Neural cell (in vitro differentiated cells): ENCODE data around the gene ZNF132. TPM values are rescaled to one million over a fixed set of nuclear protein-coding genes. Genes with fewer than 3 reads are reported as not detected.

Experiments
- H2AFZ ChIP-seq: fragments of 200-600, 300-800 bp; sonication (generic), shearing (Covaris generic); 2 replicates; pipeline ENCODE4 v1.6.0; 2014; ENCODE audit warnings: low read depth, mild to moderate bottlenecking, antibody characterized with exemption, low read length, moderate library complexity
- H3F3A ChIP-seq: fragments of 200-600 bp; shearing (Covaris generic); 2 replicates; pipeline ENCODE4 v1.6.1; 2016; ENCODE audit warnings: mild to moderate bottlenecking, moderate library complexity, mixed read lengths, antibody characterized with exemption, low read length; ENCODE audit not compliant: insufficient read depth, poor library complexity, severe bottlenecking
- H3K27ac ChIP-seq: fragments of 200-600, 300-800 bp; sonication (generic), shearing (Covaris generic); 2 replicates; pipeline ENCODE4 v1.5.1; 2014; ENCODE audit warnings: mild to moderate bottlenecking, low read length, moderate library complexity
- H3K27me3 ChIP-seq: fragments of 300-800, 200-600 bp; sonication (generic), shearing (Covaris generic); 2 replicates; pipeline ENCODE4 v1.6.0; 2014; ENCODE audit warnings: mild to moderate bottlenecking, low read depth, low read length, moderate library complexity; ENCODE audit not compliant: insufficient read depth
- H3K36me3 ChIP-seq: fragments of 300-800, 200-600 bp; sonication (generic), shearing (Covaris generic); 2 replicates; pipeline ENCODE4 v1.5.1; 2014; ENCODE audit warnings: mild to moderate bottlenecking, antibody characterized with exemption, low read length, moderate library complexity; ENCODE audit not compliant: insufficient read depth
- H3K4me2 ChIP-seq: fragments of 300-800, 200-600 bp; sonication (generic), shearing (Covaris generic); 2 replicates; pipeline ENCODE4 v1.6.0; 2014; ENCODE audit warnings: mild to moderate bottlenecking, low read length
- H3K4me3 ChIP-seq: fragments of 300-800, 200-600 bp; sonication (generic), shearing (Covaris generic); 2 replicates; pipeline ENCODE4 v1.5.1; 2014; ENCODE audit warnings: mild to moderate bottlenecking, low read length, moderate library complexity
- H3K79me2 ChIP-seq: fragments of 200-600 bp; shearing (Covaris generic); replicated peaks from 2 replicates; pipeline ENCODE4 v1.6.0; 2014; ENCODE audit warnings: mild to moderate bottlenecking, low read length, moderate library complexity; ENCODE audit not compliant: insufficient read depth
- H3K9ac ChIP-seq: fragments of 300-800, 200-600 bp; sonication (generic), shearing (Covaris generic); 2 replicates; pipeline ENCODE4 v1.6.1; 2016; ENCODE audit warnings: mild to moderate bottlenecking, low read length, mixed read lengths
- H3K9me2 ChIP-seq: fragments of 200-600 bp; shearing (Covaris generic); 2 replicates; pipeline ENCODE4 v1.6.1; 2016; ENCODE audit warnings: mild to moderate bottlenecking, low read length, mixed read lengths; ENCODE audit not compliant: insufficient read depth
- H3K9me3 ChIP-seq: fragments of 200-600, 300-800 bp; sonication (generic), shearing (Covaris generic); 2 replicates; pipeline ENCODE4 v1.6.1; 2016; ENCODE audit warnings: mild to moderate bottlenecking, mixed run types, low read length, moderate library complexity, mixed read lengths
- H4K20me1 ChIP-seq: fragments of 200-600 bp; shearing (Covaris generic); 2 replicates; pipeline ENCODE4 v1.6.1; 2016; ENCODE audit warnings: mild to moderate bottlenecking, mixed run types; ENCODE audit not compliant: insufficient read depth
- EP300 ChIP-seq: fragments of 450-650 bp; conservative IDR thresholded peaks from 2 replicates; pipeline ENCODE4 v1.6.1; 2014; ENCODE audit warnings: antibody characterized with exemption, mild to moderate bottlenecking, moderate library complexity; ENCODE audit not compliant: poor library complexity, severe bottlenecking
- EZH2 ChIP-seq: fragments of 200-600, 300-800 bp; shearing (Covaris generic), sonication (generic); IDR thresholded peaks from 2 replicates; pipeline ENCODE4 v1.6.1; 2014; ENCODE audit warnings: antibody characterized with exemption, low read length, borderline replicate concordance, mild to moderate bottlenecking; ENCODE audit not compliant: insufficient read depth, poor library complexity, severe bottlenecking
- MXI1 ChIP-seq: fragments of 450-650 bp; conservative IDR thresholded peaks from 2 replicates; pipeline ENCODE4 v1.6.1; 2014; ENCODE audit warnings: antibody characterized with exemption, mild to moderate bottlenecking; ENCODE audit not compliant: poor library complexity, severe bottlenecking
- POLR2AphosphoS5 ChIP-seq: IDR thresholded peaks from 2 replicates; pipeline ENCODE4 v1.6.1; 2012
- RAD21 ChIP-seq: fragments of 450-650 bp; conservative IDR thresholded peaks from 2 replicates; pipeline ENCODE4 v1.6.1; 2014; ENCODE audit warnings: antibody characterized with exemption, mild to moderate bottlenecking, moderate library complexity
- SMC3 ChIP-seq: fragments of 450-650 bp; conservative IDR thresholded peaks from 2 replicates; pipeline ENCODE4 v1.6.1; 2014; ENCODE audit warnings: antibody characterized with exemption, mild to moderate bottlenecking, moderate library complexity; ENCODE audit not compliant: poor library complexity
- TAF1 ChIP-seq: IDR thresholded peaks from 2 replicates; pipeline ENCODE4 v1.6.1; 2012; ENCODE audit warnings: low read depth
- polyA plus RNA-seq: library from polyadenylated mRNA; depleted of rRNA; stranded (reverse); fragments of >200 nt; gene quantifications from 2 replicates; pipeline ENCODE4 v1.2.3, GENCODE V29; 2014
- small RNA-seq, 3 experiments: library from RNA; depleted of rRNA; stranded (forward); fragments of <200 nt; gene quantifications; one replicate each; pipeline ENCODE3, GENCODE V24; 2012
- TF ChIP-seq, protein P1 (sequence below): fragments of 450-650 bp; IDR thresholded peaks from 2 replicates; pipeline ENCODE4 v1.5.1; 2014; ENCODE audit warnings: antibody characterized with exemption, mild to moderate bottlenecking, moderate library complexity; ENCODE audit not compliant: poor library complexity, severe bottlenecking
- TF ChIP-seq, protein P2 (sequence below): IDR thresholded peaks from 2 replicates; pipeline ENCODE4 v1.6.1; 2012; ENCODE audit warnings: borderline replicate concordance

Gene ZNF132
- polyA plus RNA-seq, 1 donor from 2014 or later: 0.77 TPM

DNA sequence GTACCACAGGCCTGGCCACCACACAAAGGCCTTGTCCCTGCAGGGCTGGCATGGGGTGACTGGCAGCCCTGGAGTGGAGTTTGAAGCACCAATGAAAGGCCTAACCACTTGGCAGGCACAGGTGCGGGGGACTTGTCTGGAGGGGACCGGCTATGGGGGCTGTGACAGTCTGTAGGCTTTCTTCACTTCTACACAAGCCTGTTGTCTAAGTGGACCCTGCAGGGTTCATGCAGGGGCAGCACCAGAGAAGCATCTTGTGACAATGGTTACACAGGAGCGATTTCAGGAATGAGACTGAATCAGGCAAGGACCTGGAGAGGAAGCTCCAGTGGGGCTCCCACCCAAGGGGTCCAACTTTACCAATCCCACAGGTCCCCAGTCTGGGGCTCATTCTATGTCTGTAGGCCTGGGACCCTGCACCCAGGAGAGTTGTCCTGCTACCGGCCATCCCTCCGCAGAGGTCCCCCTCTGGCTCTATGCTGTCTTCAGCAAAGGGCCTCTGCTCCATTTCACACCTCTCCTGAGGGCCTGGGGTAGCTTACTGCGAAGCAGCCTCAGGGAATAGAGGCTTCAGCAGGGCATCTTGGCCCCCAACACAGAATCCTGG, 56.9 kb downstream of the ZNF132 start:
- TF ChIP-seq TAF1 (no peak), EP300 (no peak), EZH2 (no peak), RAD21 (no peak), SMC3 (no peak), MXI1 (no peak), POLR2AphosphoS5 (no peak)
- TF ChIP-seq, protein P1, sequence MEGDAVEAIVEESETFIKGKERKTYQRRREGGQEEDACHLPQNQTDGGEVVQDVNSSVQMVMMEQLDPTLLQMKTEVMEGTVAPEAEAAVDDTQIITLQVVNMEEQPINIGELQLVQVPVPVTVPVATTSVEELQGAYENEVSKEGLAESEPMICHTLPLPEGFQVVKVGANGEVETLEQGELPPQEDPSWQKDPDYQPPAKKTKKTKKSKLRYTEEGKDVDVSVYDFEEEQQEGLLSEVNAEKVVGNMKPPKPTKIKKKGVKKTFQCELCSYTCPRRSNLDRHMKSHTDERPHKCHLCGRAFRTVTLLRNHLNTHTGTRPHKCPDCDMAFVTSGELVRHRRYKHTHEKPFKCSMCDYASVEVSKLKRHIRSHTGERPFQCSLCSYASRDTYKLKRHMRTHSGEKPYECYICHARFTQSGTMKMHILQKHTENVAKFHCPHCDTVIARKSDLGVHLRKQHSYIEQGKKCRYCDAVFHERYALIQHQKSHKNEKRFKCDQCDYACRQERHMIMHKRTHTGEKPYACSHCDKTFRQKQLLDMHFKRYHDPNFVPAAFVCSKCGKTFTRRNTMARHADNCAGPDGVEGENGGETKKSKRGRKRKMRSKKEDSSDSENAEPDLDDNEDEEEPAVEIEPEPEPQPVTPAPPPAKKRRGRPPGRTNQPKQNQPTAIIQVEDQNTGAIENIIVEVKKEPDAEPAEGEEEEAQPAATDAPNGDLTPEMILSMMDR: no peak
- TF ChIP-seq, protein P2, sequence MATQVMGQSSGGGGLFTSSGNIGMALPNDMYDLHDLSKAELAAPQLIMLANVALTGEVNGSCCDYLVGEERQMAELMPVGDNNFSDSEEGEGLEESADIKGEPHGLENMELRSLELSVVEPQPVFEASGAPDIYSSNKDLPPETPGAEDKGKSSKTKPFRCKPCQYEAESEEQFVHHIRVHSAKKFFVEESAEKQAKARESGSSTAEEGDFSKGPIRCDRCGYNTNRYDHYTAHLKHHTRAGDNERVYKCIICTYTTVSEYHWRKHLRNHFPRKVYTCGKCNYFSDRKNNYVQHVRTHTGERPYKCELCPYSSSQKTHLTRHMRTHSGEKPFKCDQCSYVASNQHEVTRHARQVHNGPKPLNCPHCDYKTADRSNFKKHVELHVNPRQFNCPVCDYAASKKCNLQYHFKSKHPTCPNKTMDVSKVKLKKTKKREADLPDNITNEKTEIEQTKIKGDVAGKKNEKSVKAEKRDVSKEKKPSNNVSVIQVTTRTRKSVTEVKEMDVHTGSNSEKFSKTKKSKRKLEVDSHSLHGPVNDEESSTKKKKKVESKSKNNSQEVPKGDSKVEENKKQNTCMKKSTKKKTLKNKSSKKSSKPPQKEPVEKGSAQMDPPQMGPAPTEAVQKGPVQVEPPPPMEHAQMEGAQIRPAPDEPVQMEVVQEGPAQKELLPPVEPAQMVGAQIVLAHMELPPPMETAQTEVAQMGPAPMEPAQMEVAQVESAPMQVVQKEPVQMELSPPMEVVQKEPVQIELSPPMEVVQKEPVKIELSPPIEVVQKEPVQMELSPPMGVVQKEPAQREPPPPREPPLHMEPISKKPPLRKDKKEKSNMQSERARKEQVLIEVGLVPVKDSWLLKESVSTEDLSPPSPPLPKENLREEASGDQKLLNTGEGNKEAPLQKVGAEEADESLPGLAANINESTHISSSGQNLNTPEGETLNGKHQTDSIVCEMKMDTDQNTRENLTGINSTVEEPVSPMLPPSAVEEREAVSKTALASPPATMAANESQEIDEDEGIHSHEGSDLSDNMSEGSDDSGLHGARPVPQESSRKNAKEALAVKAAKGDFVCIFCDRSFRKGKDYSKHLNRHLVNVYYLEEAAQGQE: no peak
- no peaks in the 10 kb centered on the region for H3K9me2 ChIP-seq
- no peak overlapping the region for H3K4me3 ChIP-seq
- peaks cover 4% of the 10 kb centered on the region for H3F3A ChIP-seq
- H3K4me2 ChIP-seq: no peak overlapping the region
- no peak overlapping the region for H2AFZ ChIP-seq
- H3K27ac ChIP-seq: no peak overlapping the region
- H3K79me2 ChIP-seq: peaks cover 10% of the 10 kb centered on the region
- H3K27me3 ChIP-seq: no peaks in the 10 kb centered on the region
- H4K20me1 ChIP-seq: no peaks in the 10 kb centered on the region
- H3K36me3 ChIP-seq: no peaks in the 10 kb centered on the region
- H3K9ac ChIP-seq: no peak overlapping the region
- H3K9me3 ChIP-seq: no peaks in the 10 kb centered on the region

Small RNA genes lying within 50 kb of the gene (small RNA-seq; reads per million reads assigned to genes)
- gene MIR4754 (0.23 to 5.5 (median 1.9) reads per million in 3 experiments), gene RNU6-1337P (0 reads per million in 3 experiments)

Other genes starting within 250 kb of the ZNF132 start
- gene ZNF544, start 211.2 kb downstream of the ZNF132 start, polyA plus RNA-seq: 22.7 and 50.1 TPM in 2 replicates
- 5.5 and 6.4 TPM in 2 replicates for gene ZNF8, start 161.2 kb downstream of the ZNF132 start, polyA plus RNA-seq
- 137 and 141 TPM in 2 replicates for gene ERVK3-1, start 134.8 kb downstream of the ZNF132 start, polyA plus RNA-seq
- gene ZSCAN22, start 113.2 kb downstream of the ZNF132 start, polyA plus RNA-seq: 1.6 and 2.2 TPM in 2 replicates
- 35.4 and 40.0 TPM in 2 replicates for gene A1BG, start 86.7 kb downstream of the ZNF132 start, polyA plus RNA-seq
- 13.7 and 18.4 TPM in 2 replicates for gene ZNF497, start 77.4 kb downstream of the ZNF132 start, polyA plus RNA-seq
- 4.5 and 9.8 TPM in 2 replicates for gene ZNF837, start 59.1 kb downstream of the ZNF132 start, polyA plus RNA-seq
- gene RPS5, start 52.9 kb downstream of the ZNF132 start, polyA plus RNA-seq: 1,461 and 1,514 TPM in 2 replicates
- gene RNF225, start 44.5 kb downstream of the ZNF132 start, polyA plus RNA-seq: not detected in 2 replicates
- 17.9 and 29.6 TPM in 2 replicates for gene ZNF584, start 31.5 kb downstream of the ZNF132 start, polyA plus RNA-seq
- gene ZNF324B, start 11.5 kb upstream of the ZNF132 start, polyA plus RNA-seq: 7.8 and 10.4 TPM in 2 replicates
- gene ZNF324, start 26.9 kb upstream of the ZNF132 start, polyA plus RNA-seq: 12.5 and 19.5 TPM in 2 replicates
- gene ZNF446, start 36.2 kb upstream of the ZNF132 start, polyA plus RNA-seq: 18.2 and 25.9 TPM in 2 replicates
- gene SLC27A5, start 71.8 kb upstream of the ZNF132 start, polyA plus RNA-seq: 14.9 and 19.7 TPM in 2 replicates
- 5.5 and 6.8 TPM in 2 replicates for gene ZBTB45, start 79.7 kb upstream of the ZNF132 start, polyA plus RNA-seq
- gene TRIM28, start 103.9 kb upstream of the ZNF132 start, polyA plus RNA-seq: 227 and 256 TPM in 2 replicates
- gene CHMP2A, start 115.0 kb upstream of the ZNF132 start, polyA plus RNA-seq: 176 and 189 TPM in 2 replicates
- gene UBE2M, start 118.5 kb upstream of the ZNF132 start, polyA plus RNA-seq: 138 and 151 TPM in 2 replicates
- gene MZF1, start 133.2 kb upstream of the ZNF132 start, polyA plus RNA-seq: 74.6 and 80.8 TPM in 2 replicates